NCI-H1105 treated with DMSO at 0.1 percent for 48 hours (cell line): ENCODE results near the gene MCFD2.
"Not testable (repeated sequence)": the region's sequence is repeated elsewhere in the genome, so short reads cannot be mapped to it uniquely, and the experiment has no call there.

ENCODE experiments used
- DNase-seq: peaks from one replicate; lab custom pipeline; 2025; lab: John Stamatoyannopoulos, UW

MCFD2 gene

GRCh38 chr2:46902465-46902864 lies 13.1 kb downstream of the MCFD2 start:
- DNase-seq, result no peak

GRCh38 chr2:46901611-46902010 lies 14.0 kb downstream of the MCFD2 start:
- DNase-seq, result no peak

- no peak for DNase-seq
Measured at GRCh38 chr2:46900381-46900780, 15.2 kb downstream of the MCFD2 start.

GRCh38 chr2:46899053-46899452 lies 16.6 kb downstream of the MCFD2 start:
- DNase-seq, result no peak

- DNase-seq, result no peak
Measured at GRCh38 chr2:46898024-46898423, 17.6 kb downstream of the MCFD2 start.

GRCh38 chr2:46893269-46893939 lies 22.2 kb downstream of the MCFD2 start:
- DNase-seq, result no peak

- no peak for DNase-seq
Measured at GRCh38 chr2:46891956-46892553, 23.6 kb downstream of the MCFD2 start.

- no peak for DNase-seq
Measured at GRCh38 chr2:46888421-46888952, 27.1 kb downstream of the MCFD2 start.

GRCh38 chr2:46887028-46887885 lies 28.3 kb downstream of the MCFD2 start:
- DNase-seq, result no peak

- DNase-seq, result no peak
Measured at GRCh38 chr2:46886268-46887027, 29.2 kb downstream of the MCFD2 start.

GRCh38 chr2:46885376-46885775 lies 30.2 kb downstream of the MCFD2 start:
- DNase-seq, result no peak

GRCh38 chr2:46879511-46879910 lies 36.1 kb downstream of the MCFD2 start:
- no peak for DNase-seq

GRCh38 chr2:46878886-46879285 lies 36.7 kb downstream of the MCFD2 start:
- no peak for DNase-seq

GRCh38 chr2:46878240-46878877 lies 37.2 kb downstream of the MCFD2 start:
- no peak for DNase-seq

GRCh38 chr2:46877619-46878113 lies 37.9 kb downstream of the MCFD2 start:
- DNase-seq, result no peak

GRCh38 chr2:46876741-46877384 lies 38.7 kb downstream of the MCFD2 start:
- DNase-seq, result peak; percentile 49

GRCh38 chr2:46875962-46876689 lies 39.5 kb downstream of the MCFD2 start:
- DNase-seq, result not testable (repeated sequence)

- DNase-seq, result no peak
Measured at GRCh38 chr2:46875226-46875899, 40.2 kb downstream of the MCFD2 start.

GRCh38 chr2:46874236-46874929 lies 41.2 kb downstream of the MCFD2 start:
- no peak for DNase-seq
